ENCODE data around the gene TOB1. TPM values are rescaled to one million over a fixed set of nuclear protein-coding genes. Genes with fewer than 3 reads are reported as not detected.

The TOB1 gene
- total RNA-seq, 6 experiments from 2014 or later: 76.3 to 94.1 (median 89.1) TPM

GRCh38 chr17:50824429-50824828 lies 41.7 kb downstream of the TOB1 start:
- Mint-ChIP-seq H3K36me3 (ENCODE audit: low read depth) (no peaks in the 10 kb centered on the region), H3K27ac (no peak overlapping the region)

DNA sequence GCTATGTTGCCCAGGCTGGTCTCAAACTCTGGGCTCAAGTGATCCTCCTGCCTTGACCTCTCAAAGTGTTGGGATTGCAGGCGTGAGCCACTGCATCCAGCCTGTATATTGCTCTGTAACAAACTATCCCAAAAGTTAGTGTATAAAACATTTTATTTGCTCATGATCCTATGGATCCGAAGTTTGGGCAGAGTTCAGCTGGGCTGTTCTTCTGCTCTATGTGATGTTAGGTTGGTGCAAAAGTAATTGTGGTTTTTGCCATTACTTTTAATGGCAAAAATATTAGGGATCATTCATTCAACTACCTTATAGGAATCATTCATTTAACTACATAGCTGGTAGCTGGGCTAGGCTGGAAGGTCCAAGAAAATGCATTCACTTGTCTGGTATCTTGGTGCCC lies 43.6 kb downstream of the TOB1 start:
- Mint-ChIP-seq H3K9me3 (peaks cover 4% of the 10 kb centered on the region; the same call in 1 of the 2 replicates), H3K4me3 (no peak overlapping the region), H3K27ac (no peak overlapping the region), H3K36me3 (ENCODE audit: low read depth) (no peaks in the 10 kb centered on the region), H3K27me3 (ENCODE audit: insufficient read depth) (peaks cover 11% of the 10 kb centered on the region), H3K4me1 (ENCODE audit: low read depth) (peaks cover 9% of the 10 kb centered on the region)
- TF ChIP-seq CTCF (IDR thresholded peaks at IDR 0.05): no peak
- no peak for DNase-seq

More at GRCh38 chr17:50824429-50824828, 41.7 kb downstream of the TOB1 start:
- H3K9me3 Mint-ChIP-seq: peaks cover 4% of the 10 kb centered on the region; the same call in 1 of the 2 replicates
- H3K4me3 Mint-ChIP-seq: no peak overlapping the region
- DNase-seq: no peak
- no peak for TF ChIP-seq CTCF (IDR thresholded peaks at IDR 0.05)
- no peaks in the 10 kb centered on the region for H3K4me1 Mint-ChIP-seq (ENCODE audit: low read depth)
- peaks cover 10% of the 10 kb centered on the region for H3K27me3 Mint-ChIP-seq (ENCODE audit: insufficient read depth)

DNA sequence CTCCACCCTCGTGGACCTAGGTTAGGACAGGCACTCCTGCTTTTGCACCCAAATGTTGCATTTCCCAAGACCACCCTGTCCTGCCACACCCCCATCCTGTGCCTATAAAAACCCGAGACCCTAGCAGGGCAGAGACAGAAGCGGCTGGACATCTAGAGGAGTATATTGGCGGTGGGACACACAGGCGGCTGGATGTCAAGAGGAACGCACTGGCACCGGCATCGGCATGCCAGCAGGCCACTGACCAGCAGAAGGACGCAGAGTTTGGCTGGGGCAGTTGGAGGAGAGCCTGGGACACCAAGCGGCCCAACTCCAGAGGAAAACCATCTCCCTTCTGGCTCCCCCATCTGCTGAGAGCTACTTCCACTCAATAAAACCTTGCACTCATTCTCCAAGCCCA lies 45.5 kb downstream of the TOB1 start:
- peaks cover 4% of the 10 kb centered on the region; the same call in 1 of the 2 replicates for H3K9me3 Mint-ChIP-seq
- TF ChIP-seq CTCF (IDR thresholded peaks at IDR 0.05): no peak
- H3K36me3 Mint-ChIP-seq (ENCODE audit: low read depth): no peaks in the 10 kb centered on the region
- H3K4me1 Mint-ChIP-seq (ENCODE audit: low read depth): peaks cover 11% of the 10 kb centered on the region
- peaks cover 11% of the 10 kb centered on the region for H3K27me3 Mint-ChIP-seq (ENCODE audit: insufficient read depth)
- no peak overlapping the region for H3K4me3 Mint-ChIP-seq
- no peak for DNase-seq
- H3K27ac Mint-ChIP-seq: no peak overlapping the region

GRCh38 chr17:50818921-50819657 lies 47.1 kb downstream of the TOB1 start:
- peaks cover 4% of the 10 kb centered on the region; the same call in 1 of the 2 replicates for H3K9me3 Mint-ChIP-seq
- H3K27ac Mint-ChIP-seq: no peak overlapping the region
- TF ChIP-seq CTCF (IDR thresholded peaks at IDR 0.05): no peak
- no peak overlapping the region for H3K4me3 Mint-ChIP-seq
- H3K4me1 Mint-ChIP-seq (ENCODE audit: low read depth): peaks cover 11% of the 10 kb centered on the region
- DNase-seq: no peak
- H3K36me3 Mint-ChIP-seq (ENCODE audit: low read depth): no peaks in the 10 kb centered on the region
- H3K27me3 Mint-ChIP-seq (ENCODE audit: insufficient read depth): peaks cover 11% of the 10 kb centered on the region

DNA sequence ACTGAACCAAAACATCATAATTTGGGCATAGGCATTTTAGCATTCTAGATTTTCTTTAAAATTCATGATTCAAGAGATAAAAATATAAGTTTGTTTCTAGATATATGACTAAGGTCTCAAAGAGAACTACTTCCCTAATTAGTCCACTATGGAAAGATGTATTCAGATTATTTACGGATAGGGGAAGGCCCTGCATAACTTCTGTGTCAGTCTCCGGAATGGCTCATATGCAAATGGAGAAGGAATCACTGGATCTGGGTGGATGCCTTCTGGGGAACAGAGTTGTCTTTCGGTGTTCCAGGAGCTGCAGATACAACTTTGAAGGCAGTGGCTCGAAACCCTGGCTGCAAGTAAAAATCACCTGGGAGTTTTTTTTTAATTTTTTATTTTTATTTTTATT lies 47.9 kb downstream of the TOB1 start:
- H3K27ac Mint-ChIP-seq: no peak overlapping the region; the same call in 1 of the 2 replicates
- no peak for DNase-seq
- H3K4me3 Mint-ChIP-seq: peak overlapping the region; percentile 22; the same call in 1 of the 2 replicates
- peaks cover 4% of the 10 kb centered on the region; the same call in 1 of the 2 replicates for H3K9me3 Mint-ChIP-seq
- TF ChIP-seq CTCF (IDR thresholded peaks at IDR 0.05): no peak
- H3K27me3 Mint-ChIP-seq (ENCODE audit: insufficient read depth): peaks cover 14% of the 10 kb centered on the region
- no peaks in the 10 kb centered on the region for H3K36me3 Mint-ChIP-seq (ENCODE audit: low read depth)
- H3K4me1 Mint-ChIP-seq (ENCODE audit: low read depth): peaks cover 11% of the 10 kb centered on the region
